ENCODE data around the gene ETV7. TPM values are rescaled to one million over a fixed set of nuclear protein-coding genes. Genes with fewer than 3 reads are reported as not detected.
A peak's percentile ranks its signal among the peaks of the same experiment; 100 is the strongest.

ETV7 gene
- total RNA-seq, 8 experiments from 2014 or later, result 0.29 to 10.8 (median 0.41) TPM; not detected in 2

DNA sequence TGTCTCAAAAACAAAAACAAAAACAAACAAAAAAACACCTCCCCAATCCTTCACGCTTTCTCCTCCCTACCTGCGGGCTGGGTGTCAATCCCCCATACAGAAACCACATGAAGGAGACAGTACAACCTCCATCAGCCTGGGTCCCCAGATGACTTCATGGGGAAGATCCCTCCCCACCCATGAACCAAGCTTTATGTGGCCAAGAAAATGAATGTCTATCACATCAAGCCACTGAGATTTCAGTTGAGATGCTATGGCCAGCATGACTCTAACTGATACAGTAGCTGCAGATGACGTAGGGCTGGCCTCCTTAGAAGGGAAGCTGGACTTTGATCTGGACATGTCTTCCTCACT is 29.6 kb downstream of the ETV7 start:
- WGBS, 10 experiments, result 67 to 100% (median 96%) methylated on average over 1 to 3 of the region's 3 CpGs; no CpG with 5 or more reads in 3 of the 10 experiments
- Histone ChIP-seq H3K4me1 (replicated peaks in 1 of 2) (peaks cover 2 to 8% of the 10 kb centered on the region in 2 donors), H3K27ac (no peak overlapping the region), H3K4me3 (no peak overlapping the region)
- ATAC-seq (replicated peaks in 6 of 8), result peak in 1 of 8 experiments; percentile 6
- in situ Hi-C loops (cut with MboI; ENCODE audit: low pct_unique_long_range_greater_than_20kb in 2 of 9, low sequenced_read_pairs in 9 of 9, unreplicated experiment in 9 of 9), result loop anchor here in 3 of 9 experiments (25.0 kb wide), 1 partner anchor 221 kb away; the partner anchor contains the start of gene MAPK13 (in 3 of the 3)

DNA sequence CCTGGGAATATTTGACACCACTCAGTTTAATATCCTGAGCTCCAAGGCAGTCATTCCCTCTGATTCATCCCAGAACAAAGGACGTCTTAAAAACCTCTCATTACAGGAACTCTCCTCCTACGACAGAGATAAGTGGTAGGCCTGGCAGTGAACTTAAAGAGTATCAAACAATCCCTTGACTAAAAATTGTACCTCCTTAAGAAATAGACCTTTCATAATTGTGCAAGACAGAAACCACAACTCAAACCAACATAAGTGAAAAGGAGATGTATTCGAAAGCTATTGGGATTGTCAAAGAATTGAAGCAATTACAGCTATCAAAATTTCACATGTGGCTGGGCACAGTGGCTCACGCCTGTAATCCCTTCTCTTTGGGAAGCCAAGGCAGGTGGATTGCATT is 31.6 kb downstream of the ETV7 start:
- H3K4me3 ChIP-seq, result no peak overlapping the region
- ATAC-seq (replicated peaks in 6 of 8), result no peak
- in situ Hi-C loops (cut with MboI; ENCODE audit: low pct_unique_long_range_greater_than_20kb in 2 of 9, low sequenced_read_pairs in 9 of 9, unreplicated experiment in 9 of 9), result loop anchor here in 3 of 9 experiments (25.0 kb wide), 1 partner anchor 219 kb away; the partner anchor contains the start of gene MAPK13 (in 3 of the 3)
- H3K27ac ChIP-seq, result no peak overlapping the region
- WGBS, 10 experiments, result 43 to 100% (median 75%) methylated on average over 2 to 4 of the region's 4 CpGs; no CpG with 5 or more reads in 1 of the 10 experiments
- peaks cover 4 to 8% of the 10 kb centered on the region in 2 donors for H3K4me1 ChIP-seq (replicated peaks in 1 of 2)

DNA sequence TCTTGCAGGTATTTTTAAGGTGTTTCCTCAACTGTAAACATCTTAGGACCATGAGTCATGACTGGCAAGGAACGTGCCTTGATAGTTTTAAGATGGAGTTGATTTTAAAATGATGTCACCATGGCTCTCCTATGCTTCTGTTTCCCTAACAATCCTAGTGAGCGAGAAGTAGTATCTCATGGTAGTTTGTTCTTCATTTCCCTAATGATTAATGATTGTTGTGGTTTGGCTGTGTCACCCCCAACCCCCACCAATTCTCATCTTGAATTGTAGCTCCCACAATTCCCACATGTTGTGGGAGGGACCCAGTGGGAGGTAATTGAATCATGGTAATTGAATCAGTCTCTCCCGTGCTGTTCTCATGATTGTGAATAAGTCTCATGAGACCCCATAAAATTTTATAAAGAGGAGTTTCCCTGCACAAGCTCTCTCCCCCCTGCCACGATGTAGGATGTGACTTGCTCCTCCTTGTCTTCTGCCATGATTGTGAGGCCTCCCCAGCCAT is 34.0 kb downstream of the ETV7 start:
- Histone ChIP-seq H3K27ac (no peak overlapping the region), H3K4me3 (no peak overlapping the region), H3K4me1 (replicated peaks in 1 of 2) (peaks cover 4 to 10% of the 10 kb centered on the region in 2 donors)
- 10 to 80% (median 49%) methylated on average over 1 to 4 of the region's 4 CpGs for WGBS, 10 experiments
- in situ Hi-C loops (cut with MboI; ENCODE audit: low pct_unique_long_range_greater_than_20kb in 2 of 9, low sequenced_read_pairs in 9 of 9, unreplicated experiment in 9 of 9), result loop anchor here in 3 of 9 experiments (25.0 kb wide), 1 partner anchor 216 kb away; the partner anchor contains the start of gene MAPK13 (in 3 of the 3)
- peak in 5 of 8 experiments; percentile 59 to 87 (median 69) for ATAC-seq (replicated peaks in 6 of 8)

DNA sequence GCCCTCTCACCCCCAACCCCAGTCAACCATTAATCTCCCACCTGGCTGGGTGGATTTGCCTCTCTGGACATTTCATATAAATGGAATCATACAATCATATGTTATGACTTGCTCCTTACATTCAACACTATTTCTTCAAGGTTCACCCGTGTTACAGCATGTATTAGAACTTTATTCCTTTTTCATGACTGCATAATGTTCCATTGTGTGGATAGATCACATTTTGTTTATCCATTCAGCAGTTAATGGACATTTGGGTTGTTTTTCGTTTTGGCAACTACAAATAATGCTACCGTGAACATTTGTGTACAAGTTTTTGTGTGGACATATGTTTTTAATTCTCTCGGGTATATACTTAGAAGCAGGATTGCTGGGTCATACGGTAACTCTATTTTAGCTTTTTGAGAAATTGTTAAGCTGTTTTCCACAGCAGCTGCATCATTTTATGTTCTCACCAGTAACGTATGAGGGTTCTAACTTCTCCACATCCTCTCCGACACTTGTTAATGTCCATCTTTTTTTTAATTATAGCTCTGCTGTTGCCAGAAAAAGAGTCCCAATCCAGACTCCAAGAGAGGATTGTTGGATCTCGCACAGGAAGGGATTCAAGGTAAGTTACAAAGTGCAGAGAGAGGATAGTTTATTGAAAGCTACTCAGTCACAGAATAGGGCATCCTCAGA is 34.9 kb downstream of the ETV7 start:
- no peak overlapping the region for H3K27ac ChIP-seq
- H3K4me3 ChIP-seq, result no peak overlapping the region
- in situ Hi-C loops (cut with MboI; ENCODE audit: low pct_unique_long_range_greater_than_20kb in 2 of 9, low sequenced_read_pairs in 9 of 9, unreplicated experiment in 9 of 9), result loop anchor here in 3 of 9 experiments (25.0 kb wide), 1 partner anchor 215 kb away; the partner anchor contains the start of gene MAPK13 (in 3 of the 3)
- WGBS, 10 experiments, result 48 to 94% (median 85%) methylated on average over 3 to 8 of the region's 8 CpGs
- ATAC-seq (replicated peaks in 6 of 8), result no peak
- peaks cover 0 to 10% of the 10 kb centered on the region in 2 donors for H3K4me1 ChIP-seq (replicated peaks in 1 of 2)

DNA sequence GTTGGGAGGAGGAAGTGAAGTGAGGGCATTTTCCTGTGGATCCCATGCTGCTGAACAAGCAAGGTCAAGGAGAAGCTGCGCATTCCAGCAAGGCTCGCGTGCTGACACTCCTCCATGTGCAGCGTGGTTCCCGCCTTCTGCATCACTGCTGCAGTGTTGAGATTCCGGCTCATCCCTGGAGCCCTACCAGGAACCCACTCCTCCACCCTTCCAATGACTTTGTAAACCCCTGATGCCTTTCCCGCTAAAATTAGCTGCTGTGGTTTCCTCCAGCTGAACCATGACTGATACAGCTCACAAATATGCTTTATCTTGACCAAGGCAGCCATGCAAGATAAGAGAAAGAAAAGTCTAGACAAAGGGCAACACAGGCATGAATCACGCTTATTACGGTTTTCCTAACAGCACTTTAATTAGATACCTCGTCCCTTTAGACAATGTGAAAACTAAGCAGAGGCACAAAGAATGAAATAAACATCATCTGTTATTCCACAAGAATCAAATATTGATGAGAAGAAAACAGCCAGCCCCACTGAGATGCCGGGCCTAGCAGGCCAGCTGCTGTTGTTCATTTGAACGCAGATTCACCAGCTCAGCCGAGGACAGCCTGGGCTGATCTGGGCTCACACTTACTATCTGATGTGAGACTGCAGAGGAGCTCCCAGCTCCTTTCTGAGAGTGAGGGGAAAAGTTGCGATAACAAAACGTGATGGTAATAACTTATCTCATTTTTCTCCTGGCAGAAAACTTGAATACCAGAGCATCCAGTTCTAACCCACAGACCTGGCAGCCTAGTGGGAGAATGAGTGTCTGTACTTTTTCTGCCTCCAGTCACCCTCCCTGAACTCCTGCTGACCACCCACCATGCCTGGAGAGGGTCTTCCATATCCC is 36.5 kb downstream of the ETV7 start:
- Histone ChIP-seq H3K4me3 (no peak overlapping the region), H3K4me1 (replicated peaks in 1 of 2) (peaks cover 7 to 10% of the 10 kb centered on the region in 2 donors), H3K27ac (no peak overlapping the region)
- peak in 5 of 8 experiments; percentile 31 to 64 (median 57) for ATAC-seq (replicated peaks in 6 of 8)
- in situ Hi-C loops (cut with MboI; ENCODE audit: low pct_unique_long_range_greater_than_20kb in 2 of 9, low sequenced_read_pairs in 9 of 9, unreplicated experiment in 9 of 9), result loop anchor here in 3 of 9 experiments (25.0 kb wide), 1 partner anchor 214 kb away; the partner anchor contains the start of gene MAPK13 (in 3 of the 3)
- 55 to 92% (median 69%) methylated on average over 2 to 13 of the region's 15 CpGs for whole genome bisulfite sequencing, 10 experiments

DNA sequence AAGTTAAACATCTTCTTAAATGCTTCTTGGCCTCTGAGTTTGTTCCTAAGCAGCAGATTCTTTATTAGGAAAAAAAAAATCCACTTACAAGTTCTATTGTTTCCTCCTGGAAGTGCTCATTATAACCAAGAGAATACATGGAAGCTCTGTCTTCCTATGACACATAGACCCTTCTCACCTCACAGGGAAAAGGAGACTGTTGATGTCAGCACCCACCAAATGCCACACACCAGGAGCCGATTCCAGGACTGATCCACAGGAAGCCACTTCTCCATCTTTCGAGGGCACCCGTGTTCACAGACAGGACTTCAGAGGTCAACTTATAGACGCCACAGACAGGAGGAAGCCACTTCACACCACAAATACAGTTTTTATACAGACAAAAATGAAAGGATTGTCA is 37.4 kb downstream of the ETV7 start:
- ATAC-seq (replicated peaks in 6 of 8), result no peak
- Histone ChIP-seq H3K4me1 (replicated peaks in 1 of 2) (peaks cover 10 to 11% of the 10 kb centered on the region in 2 donors), H3K27ac (no peak overlapping the region), H3K4me3 (no peak overlapping the region)
- 87 to 100% (median 90%) methylated on average over 1 to 4 of the region's 4 CpGs; no CpG with 5 or more reads in 5 of the 10 experiments for WGBS, 10 experiments
- in situ Hi-C loops (cut with MboI; ENCODE audit: low pct_unique_long_range_greater_than_20kb in 2 of 9, low sequenced_read_pairs in 9 of 9, unreplicated experiment in 9 of 9), result loop anchor here in 3 of 9 experiments (25.0 kb wide), 1 partner anchor 213 kb away; the partner anchor contains the start of gene MAPK13 (in 3 of the 3)

DNA sequence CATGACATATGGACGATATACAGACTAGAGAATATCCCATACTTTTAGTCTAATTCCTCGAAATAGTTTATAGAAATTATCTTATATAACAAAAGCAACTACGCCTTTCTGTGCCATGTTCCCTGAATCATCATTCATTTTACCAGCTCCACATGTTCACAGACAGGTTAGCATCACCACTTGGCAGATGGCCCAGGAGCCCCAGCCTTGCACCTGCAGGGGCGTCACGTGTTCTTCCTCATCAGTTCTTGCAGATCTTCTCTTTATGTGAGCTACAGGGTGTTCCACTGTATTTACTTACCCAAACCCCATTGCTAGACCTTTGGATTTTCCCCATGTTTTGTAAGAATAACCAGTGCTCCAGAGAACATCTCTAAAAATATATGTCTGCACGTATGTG is 38.2 kb downstream of the ETV7 start:
- WGBS, 10 experiments, result 68 to 93% (median 87%) methylated on average over 2 to 6 of the region's 6 CpGs; no CpG with 5 or more reads in 1 of the 10 experiments
- in situ Hi-C loops (cut with MboI; ENCODE audit: low pct_unique_long_range_greater_than_20kb in 2 of 9, low sequenced_read_pairs in 9 of 9, unreplicated experiment in 9 of 9), result no loop called here
- Histone ChIP-seq H3K27ac (no peak overlapping the region), H3K4me3 (no peak overlapping the region), H3K4me1 (replicated peaks in 1 of 2) (peaks cover 10 to 11% of the 10 kb centered on the region in 2 donors)
- ATAC-seq (replicated peaks in 6 of 8), result no peak

DNA sequence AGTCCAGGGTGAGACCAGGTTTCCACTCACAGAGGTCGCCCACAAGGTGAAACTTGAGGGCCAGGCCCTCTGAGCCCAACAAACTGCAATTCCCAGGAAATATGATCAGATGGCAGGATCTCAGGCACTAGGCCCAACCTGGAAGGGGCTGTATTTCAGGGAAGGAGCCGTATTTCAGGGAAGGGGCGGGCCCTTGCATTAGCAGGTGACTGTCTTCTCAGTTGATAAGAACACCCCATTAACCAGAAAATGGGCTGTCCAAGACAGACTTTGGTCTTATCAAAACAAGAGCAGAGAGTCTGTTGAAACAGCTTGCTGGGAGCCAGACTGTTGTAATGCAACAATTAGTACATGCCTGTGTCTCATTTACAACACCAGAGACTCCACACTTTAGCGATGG is 39.8 kb downstream of the ETV7 start:
- WGBS, 10 experiments, result 83 to 100% (median 93%) methylated on average over 1 to 4 of the region's 4 CpGs; no CpG with 5 or more reads in 3 of the 10 experiments

DNA sequence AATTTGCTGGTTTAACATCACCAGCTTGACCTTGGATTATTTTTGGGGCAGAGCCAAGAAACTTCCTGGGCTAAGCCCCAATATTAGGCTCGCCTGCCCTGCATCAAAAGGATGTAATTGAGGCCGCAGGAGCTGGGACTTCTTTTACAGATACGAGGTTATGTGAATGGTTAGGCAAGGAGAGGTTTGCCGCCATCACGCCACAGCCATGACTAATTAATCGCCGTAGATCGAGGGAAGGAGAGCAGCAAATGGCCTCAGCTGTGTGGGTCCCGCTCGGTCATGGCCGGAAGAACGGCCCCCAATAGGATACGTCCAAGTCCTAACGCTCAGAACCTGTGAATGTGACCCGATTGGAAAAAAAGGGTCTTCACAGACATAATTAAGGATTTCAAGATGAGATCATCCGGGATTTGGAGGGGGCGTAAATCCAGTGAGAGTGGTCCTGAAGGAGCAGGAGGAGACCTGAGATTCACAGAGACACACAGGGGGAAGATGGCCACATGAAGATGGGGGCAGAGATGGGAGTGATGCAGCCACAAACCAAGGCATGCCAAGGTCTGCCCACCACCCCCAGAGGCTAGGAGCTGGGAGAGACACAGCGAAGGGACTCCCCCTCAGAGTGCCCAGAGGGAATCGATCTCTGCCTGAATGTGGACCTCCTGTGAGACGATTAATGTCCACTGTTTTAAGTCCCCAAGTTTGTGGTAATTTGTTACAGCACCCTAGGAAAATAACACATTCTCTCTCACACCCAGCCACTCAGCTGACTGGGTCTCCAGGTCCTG is 40.8 kb downstream of the ETV7 start:
- H3K27ac ChIP-seq, result no peak overlapping the region
- 87 to 96% (median 92%) methylated on average over 3 to 5 of the region's 20 CpGs; no CpG with 5 or more reads in 5 of the 10 experiments for WGBS, 10 experiments
- peaks cover 7 to 11% of the 10 kb centered on the region in 2 donors for H3K4me1 ChIP-seq (replicated peaks in 1 of 2)
- no peak overlapping the region for H3K4me3 ChIP-seq
- in situ Hi-C loops (cut with MboI; ENCODE audit: low pct_unique_long_range_greater_than_20kb in 2 of 9, low sequenced_read_pairs in 9 of 9, unreplicated experiment in 9 of 9), result no loop called here
- ATAC-seq (replicated peaks in 6 of 8), result no peak

More for the DNA sequence above, 39.8 kb downstream of the ETV7 start:
- Histone ChIP-seq H3K27ac (no peak overlapping the region), H3K4me1 (replicated peaks in 1 of 2) (peaks cover 7 to 11% of the 10 kb centered on the region in 2 donors), H3K4me3 (no peak overlapping the region)
- in situ Hi-C loops (cut with MboI; ENCODE audit: low pct_unique_long_range_greater_than_20kb in 2 of 9, low sequenced_read_pairs in 9 of 9, unreplicated experiment in 9 of 9), result no loop called here
- peak in 1 of 8 experiments; percentile 25 for ATAC-seq (replicated peaks in 6 of 8)

DNA sequence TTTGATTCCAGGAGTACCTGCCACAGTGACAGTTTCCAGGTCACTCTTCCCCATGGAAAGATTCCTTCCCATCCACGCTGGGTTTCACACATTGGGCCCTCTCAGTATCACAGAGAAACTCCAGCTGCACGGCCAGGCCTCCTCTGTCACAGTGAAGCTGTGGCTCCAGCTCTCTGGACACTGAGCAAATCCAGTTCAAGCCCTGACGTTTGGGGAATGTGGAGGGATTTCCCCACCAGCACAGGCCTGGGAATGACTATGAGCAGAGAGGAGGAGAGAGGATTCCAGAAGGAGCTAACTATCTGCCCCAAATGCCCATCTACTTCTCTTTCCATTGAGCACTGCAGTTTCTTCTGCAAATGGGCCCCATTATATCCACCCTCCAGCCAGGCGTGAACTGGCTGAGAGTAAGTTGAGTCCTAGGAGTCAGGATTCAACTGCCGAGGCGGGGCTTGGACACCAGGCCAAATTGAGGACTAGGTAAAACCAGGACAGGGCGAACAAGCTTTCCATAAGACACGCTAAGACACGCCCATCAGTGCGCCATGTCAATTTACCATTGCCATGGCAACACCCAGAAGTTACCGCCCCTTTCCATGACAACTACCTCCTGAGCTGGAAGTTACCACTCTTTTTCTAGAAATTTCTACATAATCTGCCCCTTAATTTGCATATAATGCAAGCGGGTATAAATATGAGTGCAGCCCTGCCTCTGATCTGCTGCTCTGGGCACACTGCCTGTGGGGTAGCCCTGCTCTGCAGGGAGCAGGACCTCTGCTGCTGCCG is 41.6 kb downstream of the ETV7 start:
- no peak overlapping the region for H3K27ac ChIP-seq
- no peak overlapping the region for H3K4me3 ChIP-seq
- WGBS, 10 experiments, result 60 to 100% (median 88%) methylated on average over 1 to 9 of the region's 13 CpGs; no CpG with 5 or more reads in 3 of the 10 experiments
- in situ Hi-C loops (cut with MboI; ENCODE audit: low pct_unique_long_range_greater_than_20kb in 2 of 9, low sequenced_read_pairs in 9 of 9, unreplicated experiment in 9 of 9), result no loop called here
- peak in 6 of 8 experiments; percentile 37 to 70 (median 49) for ATAC-seq (replicated peaks in 6 of 8)
- H3K4me1 ChIP-seq (replicated peaks in 1 of 2), result peaks cover 6 to 14% of the 10 kb centered on the region in 2 donors

DNA sequence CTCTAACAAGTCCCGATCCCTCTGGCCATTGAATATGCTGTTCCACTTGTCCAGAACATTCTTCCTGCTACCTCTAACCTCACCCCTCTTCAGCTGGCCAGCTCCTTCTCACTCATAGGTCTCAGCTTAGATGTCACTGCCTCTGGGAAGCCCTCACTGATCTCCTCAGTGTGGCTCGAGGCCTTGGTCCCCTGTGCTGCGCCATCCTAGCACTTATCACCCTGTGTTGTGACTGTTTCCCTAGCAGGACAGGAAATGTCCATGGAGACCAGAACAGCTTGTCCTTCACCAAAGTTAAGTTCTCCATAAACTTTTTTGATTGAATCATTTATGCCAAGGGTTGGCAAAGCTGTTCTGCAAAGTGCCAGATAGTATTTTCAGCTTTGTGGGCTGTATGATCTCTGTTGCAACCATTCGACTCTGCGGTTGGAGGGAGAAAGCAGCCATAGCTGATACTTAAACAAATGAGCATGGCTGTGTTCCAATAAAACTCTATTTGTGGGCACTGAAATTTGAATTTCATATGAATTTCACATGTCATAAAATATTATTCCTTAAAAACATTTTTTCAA is 44.3 kb downstream of the ETV7 start:
- Histone ChIP-seq H3K4me1 (replicated peaks in 1 of 2) (peaks cover 0 to 14% of the 10 kb centered on the region in 2 donors), H3K4me3 (no peak overlapping the region), H3K27ac (no peak overlapping the region)
- in situ Hi-C loops (cut with MboI; ENCODE audit: low pct_unique_long_range_greater_than_20kb in 2 of 9, low sequenced_read_pairs in 9 of 9, unreplicated experiment in 9 of 9), result no loop called here
- WGBS, 10 experiments, result 79 to 97% (median 84%) methylated on average over 1 to 4 of the region's 5 CpGs; no CpG with 5 or more reads in 3 of the 10 experiments
- no peak for ATAC-seq (replicated peaks in 6 of 8)

Data from motor neuron (in vitro differentiated cells).